Retina (tissue), 1 donor: ENCODE measurements around the gene TSPAN8.
"Not testable (repeated sequence)": the region's sequence is repeated elsewhere in the genome, so short reads cannot be mapped to it uniquely, and the experiment has no call there.

Experiments
- DNase-seq: peaks from one replicate; pipeline ENCODE4 v3.0.0-alpha.2; 2016

Gene TSPAN8

GRCh38 chr12:71125515-71125914, 32.3 kb downstream of the TSPAN8 start:
- DNase-seq, result no peak

DNA sequence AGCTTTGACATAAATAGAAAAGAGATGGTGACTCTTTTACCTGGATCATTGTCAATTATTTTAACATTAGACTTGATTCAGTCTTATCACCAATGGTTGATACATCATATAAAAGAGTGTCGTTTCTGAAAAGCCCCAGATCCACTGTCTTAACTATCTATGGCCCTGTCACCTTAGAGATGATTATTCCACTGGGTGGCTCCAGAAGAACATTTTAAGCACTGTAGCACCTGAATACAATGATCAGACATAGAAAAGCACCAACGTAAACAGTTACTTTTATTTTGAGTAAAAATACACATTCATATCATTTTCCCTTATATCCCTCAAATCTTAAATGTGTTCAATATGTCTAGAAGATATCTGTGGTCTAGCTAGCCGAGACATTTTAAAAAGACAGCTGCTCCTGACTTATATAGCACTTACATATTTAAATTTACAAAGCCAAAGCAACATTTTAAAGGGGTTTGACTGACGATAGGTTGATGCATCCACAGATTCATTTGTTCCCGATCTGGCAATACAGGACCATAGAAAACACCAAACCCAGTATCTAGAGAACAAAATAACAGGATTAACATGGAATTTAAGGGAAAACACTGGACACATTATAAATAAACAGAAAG, 32.9 kb downstream of the TSPAN8 start:
- no peak for DNase-seq

DNA sequence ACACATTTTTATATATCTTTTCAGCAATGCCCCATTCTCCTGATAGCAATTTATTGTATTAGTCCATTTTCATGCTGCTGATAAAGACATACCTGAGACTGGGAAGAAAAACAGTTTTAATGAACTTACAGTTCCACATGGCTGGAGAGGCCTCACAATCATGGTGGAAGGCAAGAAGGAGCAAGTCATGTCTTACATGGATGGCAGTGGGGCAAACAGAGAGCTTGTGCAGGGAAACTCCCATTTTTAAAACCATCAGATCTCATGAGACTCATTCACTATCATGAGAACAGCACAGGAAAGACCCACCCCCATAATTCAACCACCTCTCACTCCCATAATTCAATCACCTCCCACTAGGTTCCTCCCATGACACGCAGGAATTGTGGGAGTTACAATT, 44.7 kb downstream of the TSPAN8 start:
- not testable (repeated sequence) for DNase-seq

GRCh38 chr12:71109834-71110233, 48.0 kb downstream of the TSPAN8 start:
- DNase-seq, result no peak

- no peak for DNase-seq
Observed at GRCh38 chr12:71108355-71108754, 49.4 kb downstream of the TSPAN8 start.

DNA sequence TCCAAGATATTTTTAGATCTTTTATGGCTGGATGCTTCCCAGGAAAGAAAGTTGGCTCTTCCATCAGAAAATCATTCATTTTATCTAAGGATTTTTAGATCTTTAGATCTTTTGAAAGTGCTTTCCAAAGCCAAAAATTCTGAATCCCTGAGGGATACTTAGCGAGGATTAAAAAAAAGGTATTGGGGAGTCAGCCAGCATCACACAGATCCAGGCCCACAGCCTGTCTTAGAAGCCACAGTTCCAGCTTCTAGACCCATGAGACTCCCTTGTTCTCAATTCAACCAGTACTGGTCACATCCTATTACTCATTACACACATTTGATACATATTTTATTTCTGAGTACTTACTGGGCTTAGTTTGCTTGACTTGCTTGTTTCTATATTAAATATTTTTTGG, 49.9 kb downstream of the TSPAN8 start:
- DNase-seq, result no peak

DNA sequence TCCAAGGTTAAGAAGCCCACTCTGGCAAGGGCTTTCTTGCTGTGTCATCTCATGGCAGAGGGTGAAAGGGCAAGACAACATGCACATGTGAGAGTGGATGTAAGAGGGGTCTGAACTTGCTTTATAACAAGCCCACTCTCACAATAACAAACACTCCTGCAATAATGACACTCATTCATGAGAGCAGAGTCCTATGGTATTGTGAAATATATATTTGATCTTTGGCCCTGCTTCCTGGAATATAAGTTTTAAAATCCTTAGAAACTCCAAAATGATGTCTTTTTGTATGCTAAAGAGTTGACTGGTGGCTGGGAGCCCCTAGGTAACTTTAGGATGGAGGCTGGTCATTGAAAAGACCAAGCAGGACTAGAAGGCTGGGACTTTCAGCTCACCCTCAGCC, 51.8 kb downstream of the TSPAN8 start:
- no peak for DNase-seq

GRCh38 chr12:71092290-71092689, 65.5 kb downstream of the TSPAN8 start:
- no peak for DNase-seq

DNA sequence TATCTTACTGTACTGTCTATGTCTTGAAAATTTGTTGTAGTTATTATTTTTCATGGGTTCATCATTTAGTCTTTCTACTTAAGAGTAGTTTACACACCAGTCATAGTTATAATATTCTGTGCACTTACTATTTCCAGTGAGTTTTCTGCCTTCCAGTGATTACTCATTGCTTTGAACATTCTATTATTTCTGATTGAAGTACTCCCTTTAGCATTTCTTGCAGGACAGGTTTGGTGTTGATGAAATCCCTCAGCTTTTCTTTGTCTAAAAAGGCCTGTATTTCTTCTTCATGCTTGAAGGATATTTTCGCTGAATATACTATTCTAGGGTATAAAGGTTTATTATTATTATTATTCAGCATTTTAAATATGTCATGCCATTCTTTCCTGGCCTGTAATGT, 66.8 kb downstream of the TSPAN8 start:
- no peak for DNase-seq

DNA sequence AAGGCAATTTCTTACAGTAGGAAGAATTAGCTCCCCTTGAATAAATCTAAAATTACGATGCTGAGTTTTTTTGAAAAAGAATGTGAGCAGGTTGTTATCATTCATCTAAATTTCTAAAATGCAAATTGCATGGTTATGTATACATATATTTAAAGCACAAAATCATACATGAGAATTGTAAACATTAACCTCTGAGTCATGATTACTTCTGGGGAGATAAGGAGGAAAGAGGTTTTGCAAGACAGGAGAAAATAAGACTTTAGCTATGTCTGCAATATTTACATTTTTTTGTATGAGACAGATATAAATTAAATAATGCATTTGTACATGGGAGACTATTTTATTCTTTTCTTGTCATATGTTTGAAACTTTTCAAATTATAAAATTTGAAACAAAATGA, 72.2 kb downstream of the TSPAN8 start:
- no peak for DNase-seq

GRCh38 chr12:71075743-71076142, 82.1 kb downstream of the TSPAN8 start:
- no peak for DNase-seq
